Esophagus muscularis mucosa (tissue), 2 donors: ENCODE measurements around the gene AGTPBP1.

Experiments used
- POLR2A ChIP-seq: fragments of 450-650 bp; IDR thresholded peaks from one replicate; pipeline ENCODE4 v1.6.1; 2017; ENCODE audit warnings: antibody characterized with exemption, moderate library complexity, mild to moderate bottlenecking, low read depth
- POLR2AphosphoS5 ChIP-seq, 2 donors: sonication (generic); formaldehyde crosslinking; IDR thresholded peaks; one replicate each; pipeline ENCODE4 v1.6.1; 2017; ENCODE audit warnings: antibody characterized with exemption in 2 of 2

DNA sequence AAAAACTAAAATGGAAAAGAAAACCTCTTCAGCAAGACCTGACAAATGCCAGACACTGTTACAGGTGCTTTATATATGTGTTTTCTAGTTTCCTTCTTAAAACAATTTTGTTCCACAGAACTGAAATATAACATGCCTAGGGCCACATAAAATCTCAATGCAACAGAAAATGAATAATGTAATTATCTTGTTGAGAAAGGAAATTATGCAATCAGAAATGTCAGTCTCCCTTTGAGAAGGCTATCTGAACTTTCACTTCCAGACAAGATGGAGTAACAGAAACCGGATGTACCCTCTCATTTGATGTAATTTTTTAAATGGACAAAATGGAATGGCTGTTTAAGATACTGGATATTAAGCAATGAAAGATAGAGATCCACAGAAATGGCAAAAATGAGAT is 79.2 kb downstream of the AGTPBP1 start:
- TF ChIP-seq POLR2A (no peak), POLR2AphosphoS5 (IDR thresholded peaks at IDR 0.05) (no peak)
